ENCODE results near the gene ANKRD28. TPM values are rescaled to one million over a fixed set of nuclear protein-coding genes. Genes with fewer than 3 reads are reported as not detected.

The ANKRD28 gene
- total RNA-seq, 1 experiment from 2014 or later, result 113 TPM

Small RNAs within 50 kb of the gene (small RNA-seq; reads per million reads assigned to genes)
- gene MIR3134, result not detected
- not detected for gene RN7SL4P

Other genes starting within 250 kb of the ANKRD28 start
- 52.7 and 58.9 TPM in 2 replicates for gene HACL1, start 196.4 kb downstream of the ANKRD28 start, total RNA-seq (2014; rRNA removed; shearing (Covaris generic); ENCODE audit: low replicate concordance)
- gene BTD, start 196.2 kb downstream of the ANKRD28 start, total RNA-seq (2014; rRNA removed; shearing (Covaris generic); ENCODE audit: low replicate concordance), result 5.2 and 7.1 TPM in 2 replicates

Measured in Karpas-422 (cell line).